Caco-2 (cell line): ENCODE results near the gene PI4KA. TPM values are rescaled to one million over a fixed set of nuclear protein-coding genes. Genes with fewer than 3 reads are reported as not detected.

Experiments
- BruUV-seq: library from RNA; stranded (reverse); fragments of 400-500 nt; replicated peaks from 2 replicates; lab custom pipeline; 2021; lab: Mats Ljungman, UMichigan
- CTCF ChIA-PET: fragments of 300-600 bp; sonication (Branson Sonifier 250); formaldehyde crosslinking; loops from one replicate; lab custom pipeline; 2022; ENCODE audit warnings: antibody characterized with exemption; lab: Charles Lee
- POLR2A ChIA-PET: fragments of 300-600 bp; sonication (Branson Sonifier 250); formaldehyde crosslinking; loops from one replicate; lab custom pipeline; 2022; ENCODE audit warnings: antibody characterized with exemption; lab: Charles Lee
- DNase-seq, 2 experiments: peaks; one replicate each; pipeline versions ENCODE4 v3.0.0 to v3.0.0-alpha.2; 2020 to 2022
- H3K27me3 ChIP-seq: replicated peaks from 2 replicates; pipeline ENCODE4 v1.6.0; 2011; ENCODE audit warnings: low read length; ENCODE audit not compliant: control insufficient read depth, insufficient read depth
- H3K36me3 ChIP-seq: 2 replicates; pipeline ENCODE4 v1.5.1; 2011; ENCODE audit warnings: low read length; ENCODE audit not compliant: control insufficient read depth, insufficient read depth
- H3K4me1 ChIP-seq: fragments of 250-450 bp; sonication (Bioruptor Pico); 2 replicates; pipeline ENCODE4 v1.5.1; 2020; ENCODE audit warnings: mild to moderate bottlenecking
- H3K4me3 ChIP-seq: 2 replicates; pipeline ENCODE4 v1.5.1; 2011; ENCODE audit warnings: low read depth, mild to moderate bottlenecking, control low read depth, low read length
- H3K9me3 ChIP-seq: fragments of 250-450 bp; sonication (Bioruptor Pico); 2 replicates; pipeline ENCODE4 v1.5.1; 2020; ENCODE audit warnings: mild to moderate bottlenecking, moderate library complexity
- H3K27ac Mint-ChIP-seq: one replicate; pipeline ENCODE4 v1.8.0; 2022; ENCODE audit warnings: mixed read lengths; ENCODE audit not compliant: unreplicated experiment
- H3K27me3 Mint-ChIP-seq: one replicate; pipeline ENCODE4 v1.8.0; 2022; ENCODE audit warnings: mixed read lengths; ENCODE audit not compliant: insufficient read depth, unreplicated experiment
- H3K36me3 Mint-ChIP-seq: one replicate; pipeline ENCODE4 v1.8.0; 2022; ENCODE audit warnings: mild to moderate bottlenecking, mixed read lengths; ENCODE audit not compliant: insufficient read depth, unreplicated experiment
- H3K4me1 Mint-ChIP-seq: one replicate; pipeline ENCODE4 v1.8.0; 2022; ENCODE audit warnings: low read depth, mixed read lengths; ENCODE audit not compliant: unreplicated experiment
- H3K4me3 Mint-ChIP-seq: one replicate; pipeline ENCODE4 v1.8.0; 2022; ENCODE audit warnings: mild to moderate bottlenecking, moderate library complexity, mixed read lengths; ENCODE audit not compliant: unreplicated experiment
- H3K9me3 Mint-ChIP-seq: one replicate; pipeline ENCODE4 v1.8.0; 2022; ENCODE audit warnings: mixed read lengths; ENCODE audit not compliant: unreplicated experiment
- intact Hi-C: fragments of 100-400 bp; cut with micrococcal nuclease; formaldehyde crosslinking; loops from one replicate; pipeline ENCODE4 v1.10.0; 2022; ENCODE audit not compliant: unreplicated experiment
- total RNA-seq: library from RNA; stranded (reverse); gene quantifications from 2 replicates; pipeline ENCODE4 v1.2.3, GENCODE V29; 2022
- TF ChIP-seq, protein P1 (sequence below), 2 experiments: fragments of 200-600 bp in 1 of 2; IDR thresholded peaks; 1 replicate in 1 of 2; 2 replicates in 1 of 2; pipeline versions ENCODE4 v1.5.1 to v1.8.0; 2011 to 2022; ENCODE audit warnings: antibody characterized with exemption in 1 of 2, control low read depth in 1 of 2, inconsistent platforms in 1 of 2, low read depth in 1 of 2, low read length in 1 of 2, mild to moderate bottlenecking in 1 of 2, moderate library complexity in 1 of 2; ENCODE audit not compliant: insufficient read depth in 1 of 2, severe bottlenecking in 1 of 2, unreplicated experiment in 1 of 2

The PI4KA gene
- total RNA-seq, 1 experiment from 2014 or later: 66.9 TPM

DNA sequence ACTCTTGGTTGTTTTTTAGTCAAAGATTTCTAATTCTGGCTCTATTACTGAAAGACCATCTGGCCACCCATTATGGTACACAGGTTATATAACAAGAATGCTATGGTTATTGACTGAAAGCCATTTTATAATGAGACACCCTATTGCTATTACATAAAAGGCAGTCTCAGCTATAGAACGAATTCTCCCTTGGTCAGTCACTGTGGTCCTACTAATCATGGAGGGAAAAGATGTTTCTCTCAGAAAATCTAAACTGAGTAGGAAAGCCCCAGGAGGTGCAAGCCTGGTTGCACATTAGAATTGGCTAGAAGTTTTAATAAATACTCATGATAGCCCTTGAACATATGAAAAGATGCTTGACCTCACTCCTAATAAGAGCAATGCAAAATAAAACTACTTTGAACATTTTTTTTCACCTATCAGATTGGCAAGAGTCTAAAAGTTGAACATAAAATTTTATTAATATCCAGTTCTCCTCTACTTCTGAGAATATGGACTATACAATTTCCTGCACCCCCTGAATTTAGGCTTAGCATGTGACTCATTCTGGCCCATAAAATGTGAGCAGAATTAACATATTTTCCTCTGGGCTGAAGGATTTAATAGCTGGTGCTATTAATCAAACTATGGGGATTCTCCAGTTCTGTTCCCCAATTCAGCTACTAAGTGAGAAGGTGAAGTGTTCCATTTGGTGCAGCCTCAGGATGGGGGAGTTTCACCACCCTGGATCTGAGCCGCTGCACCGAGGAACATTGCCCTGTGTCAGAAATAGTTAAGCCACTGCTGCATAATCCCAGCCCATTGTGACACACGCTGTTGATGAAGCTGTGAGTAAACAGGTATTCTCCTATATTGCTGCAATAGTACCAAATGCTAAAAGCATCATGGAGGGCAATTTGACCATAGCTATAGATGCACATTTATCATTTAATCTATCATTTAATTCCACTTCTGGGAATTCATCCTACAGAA, 47.1 kb upstream of the PI4KA start:
- no peaks in the 10 kb centered on the region for H3K9me3 ChIP-seq
- no TSS peak for BruUV-seq
- Mint-ChIP-seq H3K27ac (no peak overlapping the region), H3K4me1 (no peaks in the 10 kb centered on the region), H3K27me3 (peaks cover 3% of the 10 kb centered on the region), H3K4me3 (no peak overlapping the region), H3K36me3 (no peaks in the 10 kb centered on the region), H3K9me3 (no peaks in the 10 kb centered on the region)
- no peaks in the 10 kb centered on the region for H3K36me3 ChIP-seq
- ChIA-PET POLR2A (interaction anchor here (0.7 kb wide), 1 partner anchor 20 kb away, joined by 5 read pairs; no protein-coding TSS in a partner anchor), CTCF (interaction anchor here (1.2 kb wide), 1 partner anchor 20 kb away, joined by 3 read pairs; no protein-coding TSS in a partner anchor)
- intact Hi-C loops: no loop called here
- no peaks in the 10 kb centered on the region for H3K4me1 ChIP-seq
- no peak overlapping the region for H3K4me3 ChIP-seq
- TF ChIP-seq, protein P1, sequence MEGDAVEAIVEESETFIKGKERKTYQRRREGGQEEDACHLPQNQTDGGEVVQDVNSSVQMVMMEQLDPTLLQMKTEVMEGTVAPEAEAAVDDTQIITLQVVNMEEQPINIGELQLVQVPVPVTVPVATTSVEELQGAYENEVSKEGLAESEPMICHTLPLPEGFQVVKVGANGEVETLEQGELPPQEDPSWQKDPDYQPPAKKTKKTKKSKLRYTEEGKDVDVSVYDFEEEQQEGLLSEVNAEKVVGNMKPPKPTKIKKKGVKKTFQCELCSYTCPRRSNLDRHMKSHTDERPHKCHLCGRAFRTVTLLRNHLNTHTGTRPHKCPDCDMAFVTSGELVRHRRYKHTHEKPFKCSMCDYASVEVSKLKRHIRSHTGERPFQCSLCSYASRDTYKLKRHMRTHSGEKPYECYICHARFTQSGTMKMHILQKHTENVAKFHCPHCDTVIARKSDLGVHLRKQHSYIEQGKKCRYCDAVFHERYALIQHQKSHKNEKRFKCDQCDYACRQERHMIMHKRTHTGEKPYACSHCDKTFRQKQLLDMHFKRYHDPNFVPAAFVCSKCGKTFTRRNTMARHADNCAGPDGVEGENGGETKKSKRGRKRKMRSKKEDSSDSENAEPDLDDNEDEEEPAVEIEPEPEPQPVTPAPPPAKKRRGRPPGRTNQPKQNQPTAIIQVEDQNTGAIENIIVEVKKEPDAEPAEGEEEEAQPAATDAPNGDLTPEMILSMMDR (IDR thresholded peaks at IDR 0.05; ENCODE audit: insufficient read depth in 1 of 2, low read depth in 1 of 2, low read length in 1 of 2, severe bottlenecking in 1 of 2, unreplicated experiment in 1 of 2): no peak
- no peaks in the 10 kb centered on the region for H3K27me3 ChIP-seq
- no peak for DNase-seq

DNA sequence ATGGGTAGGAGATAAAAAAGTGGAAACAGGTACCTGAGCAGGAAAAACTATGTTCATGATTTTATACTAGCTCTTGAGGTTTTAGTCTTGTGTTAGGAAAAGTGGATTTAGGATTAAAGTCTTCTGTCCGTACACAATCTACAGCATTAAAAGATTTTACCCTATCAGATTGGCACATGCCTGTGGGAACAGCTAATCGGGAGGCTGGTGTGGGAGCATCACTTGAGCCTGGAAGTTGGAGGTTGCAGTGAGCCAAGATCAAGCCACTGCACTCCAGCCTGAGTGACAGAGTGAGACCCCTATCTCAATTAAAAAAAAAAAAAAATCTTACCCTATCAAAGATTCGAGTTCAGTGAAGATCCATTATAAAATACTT, 46.4 kb upstream of the PI4KA start:
- CTCF ChIA-PET: interaction anchor here (0.6 to 1.2 kb wide), 2 partner anchors 11 to 19 kb away, joined by 3 to 8 read pairs; no protein-coding TSS in a partner anchor
- DNase-seq: no peak
- intact Hi-C loops: no loop called here
- H3K9me3 ChIP-seq: no peaks in the 10 kb centered on the region
- H3K36me3 Mint-ChIP-seq: no peaks in the 10 kb centered on the region
- H3K27ac Mint-ChIP-seq: no peak overlapping the region
- no peaks in the 10 kb centered on the region for H3K36me3 ChIP-seq
- no peak overlapping the region for H3K4me3 Mint-ChIP-seq
- BruUV-seq: no TSS peak
- no peak overlapping the region for H3K4me3 ChIP-seq
- POLR2A ChIA-PET: no interaction called here
- H3K27me3 Mint-ChIP-seq: peaks cover 3% of the 10 kb centered on the region
- no peaks in the 10 kb centered on the region for H3K4me1 Mint-ChIP-seq
- no peaks in the 10 kb centered on the region for H3K27me3 ChIP-seq
- H3K9me3 Mint-ChIP-seq: no peaks in the 10 kb centered on the region
- TF ChIP-seq, protein P1 (IDR thresholded peaks at IDR 0.05; ENCODE audit: insufficient read depth in 1 of 2, low read depth in 1 of 2, low read length in 1 of 2, severe bottlenecking in 1 of 2, unreplicated experiment in 1 of 2): no peak
- no peaks in the 10 kb centered on the region for H3K4me1 ChIP-seq

DNA sequence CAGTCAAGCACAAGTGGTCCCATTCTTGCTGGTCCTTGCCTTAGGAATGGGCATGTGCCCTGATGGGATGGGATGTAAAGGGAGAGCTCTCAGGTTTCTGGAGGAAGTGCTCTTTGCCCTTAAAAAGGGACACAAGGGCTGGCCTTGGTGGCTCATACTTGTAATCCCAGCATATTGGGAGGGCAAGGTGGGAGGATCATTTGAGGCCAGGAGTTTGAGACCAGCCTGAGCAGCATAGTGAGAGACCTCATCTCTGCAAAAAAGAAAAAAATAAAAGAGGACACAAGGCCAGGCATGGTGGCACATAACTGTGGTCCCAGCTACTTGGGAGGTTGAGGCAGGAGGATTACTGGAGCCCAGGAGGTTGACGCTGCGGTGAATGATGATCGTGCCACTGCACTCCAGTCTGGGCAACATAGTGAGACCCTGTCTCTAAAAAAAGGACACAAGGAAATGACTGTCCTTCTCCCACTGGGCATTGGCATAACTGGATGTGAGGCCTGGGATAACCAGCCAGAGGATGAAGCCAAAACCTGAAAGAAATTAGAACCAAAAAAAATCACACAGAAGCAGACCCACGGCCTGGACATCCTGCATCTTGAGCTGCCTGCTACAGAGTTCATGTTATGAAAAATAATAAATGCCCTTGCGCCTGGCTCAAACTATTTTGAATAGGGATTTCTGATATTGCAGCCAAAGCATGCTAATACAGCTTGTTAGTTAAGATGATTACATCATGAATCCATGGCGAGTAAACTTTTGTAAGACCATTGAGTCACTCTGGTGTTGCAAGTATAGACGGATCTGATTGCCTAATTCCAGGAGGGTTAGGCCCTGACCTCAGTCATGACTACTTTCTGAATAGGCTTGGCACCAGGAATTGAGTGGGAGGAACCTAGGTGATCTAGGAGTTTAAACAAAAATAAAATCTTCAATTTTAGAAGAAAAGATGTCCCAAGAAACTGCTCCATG, 45.7 kb upstream of the PI4KA start:
- BruUV-seq: no TSS peak
- no peaks in the 10 kb centered on the region for H3K9me3 ChIP-seq
- Mint-ChIP-seq H3K36me3 (no peaks in the 10 kb centered on the region), H3K27ac (no peak overlapping the region), H3K4me3 (no peak overlapping the region), H3K27me3 (peaks cover 3% of the 10 kb centered on the region), H3K9me3 (no peaks in the 10 kb centered on the region), H3K4me1 (no peaks in the 10 kb centered on the region)
- DNase-seq: no peak
- no peak overlapping the region for H3K4me3 ChIP-seq
- H3K36me3 ChIP-seq: no peaks in the 10 kb centered on the region
- ChIA-PET POLR2A (no interaction called here), CTCF (interaction anchor here (0.6 to 1.2 kb wide), 2 partner anchors 11 to 19 kb away, joined by 3 to 8 read pairs; no protein-coding TSS in a partner anchor)
- intact Hi-C loops: no loop called here
- H3K4me1 ChIP-seq: no peaks in the 10 kb centered on the region
- TF ChIP-seq, protein P1 (IDR thresholded peaks at IDR 0.05; ENCODE audit: insufficient read depth in 1 of 2, low read depth in 1 of 2, low read length in 1 of 2, severe bottlenecking in 1 of 2, unreplicated experiment in 1 of 2): no peak
- H3K27me3 ChIP-seq: no peaks in the 10 kb centered on the region
